ENCODE data around the gene PAXIP1.

PAXIP1 gene

GRCh38 chr7:154960063-154960790 lies 42.7 kb downstream of the PAXIP1 start:
- H3K4me3 ChIP-seq (ENCODE audit: low read depth, low read length): no peak overlapping the region
- in situ Hi-C loops (cut with HindIII; ENCODE audit: low sequenced_read_pairs): no loop called here
- DNase-seq (ENCODE audit: low read depth, low spot score): peak; percentile 13
- no peak for TF ChIP-seq CTCF (IDR thresholded peaks at IDR 0.05; ENCODE audit: low read depth, low read length)

GRCh38 chr7:154956427-154956826 lies 46.5 kb downstream of the PAXIP1 start:
- H3K4me3 ChIP-seq (ENCODE audit: low read depth, low read length): no peak overlapping the region
- in situ Hi-C loops (cut with HindIII; ENCODE audit: low sequenced_read_pairs): no loop called here
- TF ChIP-seq CTCF (IDR thresholded peaks at IDR 0.05; ENCODE audit: low read depth, low read length): no peak
- DNase-seq (ENCODE audit: low read depth, low spot score): no peak

GRCh38 chr7:154953006-154953684 lies 49.8 kb downstream of the PAXIP1 start:
- in situ Hi-C loops (cut with HindIII; ENCODE audit: low sequenced_read_pairs): no loop called here
- TF ChIP-seq CTCF (IDR thresholded peaks at IDR 0.05; ENCODE audit: low read depth, low read length): peak; percentile 73
- H3K4me3 ChIP-seq (ENCODE audit: low read depth, low read length): no peak overlapping the region
- DNase-seq (ENCODE audit: low read depth, low spot score): peak; percentile 27

- in situ Hi-C loops (cut with HindIII; ENCODE audit: low sequenced_read_pairs): no loop called here
- TF ChIP-seq CTCF (IDR thresholded peaks at IDR 0.05; ENCODE audit: low read depth, low read length): no peak
Measured at GRCh38 chr7:154950960-154951359, 52.0 kb downstream of the PAXIP1 start.

GRCh38 chr7:154947604-154948003 lies 55.3 kb downstream of the PAXIP1 start:
- no peak for TF ChIP-seq CTCF (IDR thresholded peaks at IDR 0.05; ENCODE audit: low read depth, low read length)
- no peak overlapping the region for H3K4me3 ChIP-seq (ENCODE audit: low read depth, low read length)
- DNase-seq (ENCODE audit: low read depth, low spot score): no peak
- in situ Hi-C loops (cut with HindIII; ENCODE audit: low sequenced_read_pairs): no loop called here

More at GRCh38 chr7:154950960-154951359, 52.0 kb downstream of the PAXIP1 start:
- DNase-seq (ENCODE audit: low read depth, low spot score): no peak
- no peak overlapping the region for H3K4me3 ChIP-seq (ENCODE audit: low read depth, low read length)

GRCh38 chr7:154946166-154946565 lies 56.8 kb downstream of the PAXIP1 start:
- H3K4me3 ChIP-seq (ENCODE audit: low read depth, low read length): no peak overlapping the region
- no peak for TF ChIP-seq CTCF (IDR thresholded peaks at IDR 0.05; ENCODE audit: low read depth, low read length)
- no peak for DNase-seq (ENCODE audit: low read depth, low spot score)
- in situ Hi-C loops (cut with HindIII; ENCODE audit: low sequenced_read_pairs): no loop called here

All from astrocyte of the spinal cord (primary cell).